ENCODE measurements around the gene CACNA1C. TPM values are rescaled to one million over a fixed set of nuclear protein-coding genes. Genes with fewer than 3 reads are reported as not detected.

Gene CACNA1C
- total and polyA plus RNA-seq, 2 donors (not counting 1 experiment from before 2014, with no cell fraction given): 0.01 to 0.02 TPM

DNA sequence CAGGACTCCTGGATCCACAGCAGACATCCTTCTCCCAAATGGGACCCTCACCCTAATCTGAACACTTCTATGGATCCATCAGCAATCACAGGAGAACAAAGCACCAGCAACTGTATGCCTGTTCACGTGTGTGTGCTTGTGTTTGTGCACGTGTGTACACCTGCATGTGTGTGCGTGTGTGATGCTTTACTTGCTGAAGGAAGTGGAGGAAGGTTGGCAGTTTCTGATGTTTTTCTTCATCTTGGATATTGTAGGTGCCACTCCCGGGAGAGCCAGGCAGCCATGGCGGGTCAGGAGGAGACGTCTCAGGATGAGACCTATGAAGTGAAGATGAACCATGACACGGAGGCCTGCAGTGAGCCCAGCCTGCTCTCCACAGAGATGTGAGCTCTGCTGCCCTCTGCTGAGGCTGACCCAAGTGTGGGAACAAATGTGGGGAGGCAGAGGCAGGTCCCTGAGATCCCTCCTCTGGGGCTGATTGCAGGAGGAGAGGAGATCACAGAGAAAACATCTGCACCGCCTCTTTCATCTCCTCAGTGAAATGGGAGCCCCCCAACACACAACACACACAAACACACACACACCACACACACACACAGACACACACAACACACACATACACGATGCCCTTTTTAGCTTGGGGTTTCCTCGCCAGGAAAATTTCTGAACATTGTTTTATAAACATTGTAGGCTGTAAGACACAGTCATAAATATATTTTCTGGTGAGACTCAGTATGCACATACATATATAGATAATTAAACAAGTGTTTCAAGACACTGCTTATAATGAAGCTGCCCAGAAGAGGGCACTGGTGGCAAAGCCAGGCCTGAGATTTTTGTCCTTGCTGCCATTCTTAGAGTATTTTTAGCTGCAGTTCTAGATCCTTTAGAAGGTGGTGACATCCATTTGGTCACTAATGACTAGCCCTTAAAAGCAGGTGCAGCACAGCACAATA is 629.8 kb downstream of the CACNA1C start:
- Histone ChIP-seq H3K79me2 (ENCODE audit: control insufficient read depth, insufficient read depth, low read length) (no peaks in the 10 kb centered on the region), H3K27ac (ENCODE audit: low read length in 2 of 2) (no peak overlapping the region), H2AFZ (ENCODE audit: insufficient read depth, low read depth, low read length, poor library complexity, severe bottlenecking) (no peak overlapping the region), H4K20me1 (ENCODE audit: control insufficient read depth, insufficient read depth, low read length, poor library complexity, severe bottlenecking) (no peaks in the 10 kb centered on the region), H3K27me3 (replicated peaks in 1 of 4; ENCODE audit: control extremely low read depth in 1 of 4, control insufficient read depth in 3 of 4, insufficient read depth in 4 of 4, low read length in 3 of 4) (no peaks in the 10 kb centered on the region), H3K4me2 (replicated peaks; ENCODE audit: low read depth, low read length, poor library complexity, severe bottlenecking) (no peak overlapping the region), H3K9ac (ENCODE audit: low read length) (no peak overlapping the region), H3K4me3 (ENCODE audit: control extremely low read depth in 1 of 5, extremely low read depth in 1 of 5, insufficient read depth in 1 of 5, low read depth in 2 of 5, low read length in 4 of 5) (no peak overlapping the region), H3K36me3 (replicated peaks in 1 of 2; ENCODE audit: control extremely low read depth in 1 of 2, control insufficient read depth in 1 of 2, extremely low read depth in 1 of 2, insufficient read depth in 2 of 2, low read length in 1 of 2) (no peaks in the 10 kb centered on the region), H3K9me3 (ENCODE audit: control extremely low read depth in 1 of 3, control insufficient read depth in 2 of 3, insufficient read depth in 1 of 3, low read length in 2 of 3) (no peaks in the 10 kb centered on the region), H3K4me1 (ENCODE audit: control insufficient read depth in 2 of 2, insufficient read depth in 2 of 2, low read length in 2 of 2) (peaks cover 0 to 4% of the 10 kb centered on the region in 2 donors)
- DNase-seq: peak; percentile 42
- peak; percentile 31 for ATAC-seq (ENCODE audit: low read depth)
- TF ChIP-seq, protein P1, sequence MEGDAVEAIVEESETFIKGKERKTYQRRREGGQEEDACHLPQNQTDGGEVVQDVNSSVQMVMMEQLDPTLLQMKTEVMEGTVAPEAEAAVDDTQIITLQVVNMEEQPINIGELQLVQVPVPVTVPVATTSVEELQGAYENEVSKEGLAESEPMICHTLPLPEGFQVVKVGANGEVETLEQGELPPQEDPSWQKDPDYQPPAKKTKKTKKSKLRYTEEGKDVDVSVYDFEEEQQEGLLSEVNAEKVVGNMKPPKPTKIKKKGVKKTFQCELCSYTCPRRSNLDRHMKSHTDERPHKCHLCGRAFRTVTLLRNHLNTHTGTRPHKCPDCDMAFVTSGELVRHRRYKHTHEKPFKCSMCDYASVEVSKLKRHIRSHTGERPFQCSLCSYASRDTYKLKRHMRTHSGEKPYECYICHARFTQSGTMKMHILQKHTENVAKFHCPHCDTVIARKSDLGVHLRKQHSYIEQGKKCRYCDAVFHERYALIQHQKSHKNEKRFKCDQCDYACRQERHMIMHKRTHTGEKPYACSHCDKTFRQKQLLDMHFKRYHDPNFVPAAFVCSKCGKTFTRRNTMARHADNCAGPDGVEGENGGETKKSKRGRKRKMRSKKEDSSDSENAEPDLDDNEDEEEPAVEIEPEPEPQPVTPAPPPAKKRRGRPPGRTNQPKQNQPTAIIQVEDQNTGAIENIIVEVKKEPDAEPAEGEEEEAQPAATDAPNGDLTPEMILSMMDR (IDR thresholded peaks at IDR 0.05): peak; percentile 51
- no peak for TF ChIP-seq EZH2 (IDR thresholded peaks at IDR 0.05; ENCODE audit: borderline replicate concordance, insufficient read depth, low read depth, low read length, poor library complexity, severe bottlenecking)
- no peaks in the 10 kb centered on the region for H3K27me3 Mint-ChIP-seq
- no peaks in the 10 kb centered on the region for H3K9me3 Mint-ChIP-seq (ENCODE audit: insufficient read depth)
- no peaks in the 10 kb centered on the region for H3K4me1 Mint-ChIP-seq
- 79% methylated on average over 7 of the region's 10 CpGs for WGBS (ENCODE audit: insufficient coverage)
- peak overlapping the region; percentile 78 for H3K27ac Mint-ChIP-seq
- H3K4me3 Mint-ChIP-seq: no peak overlapping the region
- intact Hi-C loops (cut with micrococcal nuclease): no loop called here
- CTCF ChIA-PET: interaction anchor here (0.6 to 1.7 kb wide), 6 partner anchors 8 to 359 kb away, joined by 3 to 11 read pairs (median 4); no protein-coding TSS in a partner anchor
- POLR2A ChIA-PET: no interaction called here

Data from B cell (primary cell).